ENCODE data around the gene LSMEM2. TPM values are rescaled to one million over a fixed set of nuclear protein-coding genes. Genes with fewer than 3 reads are reported as not detected.
"Not testable (repeated sequence)": the region's sequence is repeated elsewhere in the genome, so short reads cannot be mapped to it uniquely, and the experiment has no call there.

Gene LSMEM2
- total and polyA plus RNA-seq, 5 experiments from 2014 or later, result 0.15 to 0.21 TPM; not detected in 3

GRCh38 chr3:50265571-50265970, 13.3 kb upstream of the LSMEM2 start:
- no peak for ATAC-seq
- POLR2A ChIA-PET, result no interaction called here
- H3K4me3 Mint-ChIP-seq, result no peak overlapping the region
- H3K27me3 Mint-ChIP-seq, result peaks cover 0 to 25% (median 11%) of the 10 kb centered on the region in 5 donors
- no peaks in the 10 kb centered on the region for H3K4me1 Mint-ChIP-seq
- H3K9me3 Mint-ChIP-seq, result no peaks in the 10 kb centered on the region
- no peak overlapping the region for H3K27ac Mint-ChIP-seq
- no peak for DNase-seq
- H3K36me3 Mint-ChIP-seq, result no peaks in the 10 kb centered on the region

GRCh38 chr3:50266017-50266416, 12.9 kb upstream of the LSMEM2 start:
- POLR2A ChIA-PET, result no interaction called here
- no peaks in the 10 kb centered on the region for H3K4me1 Mint-ChIP-seq
- H3K27ac Mint-ChIP-seq, result no peak overlapping the region
- ATAC-seq (no peak), DNase-seq (no peak)
- no peaks in the 10 kb centered on the region for H3K36me3 Mint-ChIP-seq
- H3K4me3 Mint-ChIP-seq, result no peak overlapping the region
- peaks cover 0 to 25% (median 11%) of the 10 kb centered on the region in 5 donors for H3K27me3 Mint-ChIP-seq
- no peaks in the 10 kb centered on the region for H3K9me3 Mint-ChIP-seq

GRCh38 chr3:50266836-50267235, 12.1 kb upstream of the LSMEM2 start:
- DNase-seq, result no peak
- no peak overlapping the region for H3K27ac Mint-ChIP-seq
- no peaks in the 10 kb centered on the region for H3K36me3 Mint-ChIP-seq
- no peak for ATAC-seq
- no peaks in the 10 kb centered on the region for H3K4me1 Mint-ChIP-seq
- POLR2A ChIA-PET, result interaction anchor here (0.7 kb wide), 1 partner anchor 33 kb away, joined by 3 read pairs; no protein-coding TSS in a partner anchor
- H3K4me3 Mint-ChIP-seq, result no peak overlapping the region
- H3K27me3 Mint-ChIP-seq, result peaks cover 0 to 25% (median 11%) of the 10 kb centered on the region in 5 donors
- H3K9me3 Mint-ChIP-seq, result no peaks in the 10 kb centered on the region

- Mint-ChIP-seq H3K4me1 (no peaks in the 10 kb centered on the region), H3K4me3 (no peak overlapping the region), H3K27me3 (peaks cover 0 to 25% (median 11%) of the 10 kb centered on the region in 5 donors), H3K9me3 (no peaks in the 10 kb centered on the region), H3K27ac (no peak overlapping the region), H3K36me3 (no peaks in the 10 kb centered on the region)
- ATAC-seq (no peak), DNase-seq (no peak)
- POLR2A ChIA-PET, result interaction anchor here (0.7 kb wide), 1 partner anchor 33 kb away, joined by 3 read pairs; no protein-coding TSS in a partner anchor
Observed at GRCh38 chr3:50267280-50267913, 11.5 kb upstream of the LSMEM2 start.

- Mint-ChIP-seq H3K4me1 (peaks cover 2 to 6% (median 6%) of the 10 kb centered on the region in 4 donors), H3K36me3 (no peaks in the 10 kb centered on the region), H3K27me3 (peaks cover 3 to 29% (median 15%) of the 10 kb centered on the region in 5 donors), H3K27ac (no peak overlapping the region), H3K4me3 (no peak overlapping the region), H3K9me3 (no peaks in the 10 kb centered on the region)
- ATAC-seq, result no peak
- POLR2A ChIA-PET, result no interaction called here
- no peak for DNase-seq
Observed at GRCh38 chr3:50268276-50268675, 10.6 kb upstream of the LSMEM2 start.

GRCh38 chr3:50268703-50269451, 10.0 kb upstream of the LSMEM2 start, which contains the start of gene SEMA3B:
TSS of gene SEMA3B (plus strand) at chr3:50269147. CDS start at chr3:50269241, 94 bp downstream.
- H3K27ac Mint-ChIP-seq, result peak within 1 kb of the TSS in 2 of 10 donors; percentile 33 to 50
- POLR2A ChIA-PET, result no interaction called here
- ATAC-seq (no peak), DNase-seq (no peak)
- peaks cover 2 to 8% (median 7%) of the 10 kb centered on the region in 4 donors for H3K4me1 Mint-ChIP-seq
- no peaks in the 10 kb centered on the region for H3K36me3 Mint-ChIP-seq
- no peak within 1 kb of the TSS for H3K4me3 Mint-ChIP-seq
- H3K27me3 Mint-ChIP-seq, result peaks cover 3 to 32% (median 15%) of the 10 kb centered on the region in 5 donors
- H3K9me3 Mint-ChIP-seq, result no peaks in the 10 kb centered on the region

GRCh38 chr3:50269460-50269859, 9.4 kb upstream of the LSMEM2 start:
- Mint-ChIP-seq H3K9me3 (no peaks in the 10 kb centered on the region), H3K36me3 (no peaks in the 10 kb centered on the region), H3K4me3 (no peak overlapping the region), H3K27me3 (peaks cover 7 to 38% (median 20%) of the 10 kb centered on the region in 5 donors), H3K27ac (peak overlapping the region in 1 of 10 donors; percentile 33), H3K4me1 (peaks cover 7 to 14% (median 12%) of the 10 kb centered on the region in 4 donors)
- ATAC-seq, result no peak
- no peak for DNase-seq
- POLR2A ChIA-PET, result no interaction called here

- no peak overlapping the region for H3K27ac Mint-ChIP-seq
- no peak for DNase-seq
- no peaks in the 10 kb centered on the region for H3K9me3 Mint-ChIP-seq
- no peak for ATAC-seq
- H3K27me3 Mint-ChIP-seq, result peaks cover 9 to 43% (median 23%) of the 10 kb centered on the region in 5 donors
- H3K36me3 Mint-ChIP-seq, result no peaks in the 10 kb centered on the region
- POLR2A ChIA-PET, result no interaction called here
- H3K4me3 Mint-ChIP-seq, result no peak overlapping the region
- H3K4me1 Mint-ChIP-seq, result peaks cover 9 to 18% (median 16%) of the 10 kb centered on the region in 4 donors
Observed at GRCh38 chr3:50269977-50270413, 8.9 kb upstream of the LSMEM2 start.

- Mint-ChIP-seq H3K9me3 (no peaks in the 10 kb centered on the region), H3K4me1 (peaks cover 11 to 24% (median 21%) of the 10 kb centered on the region in 4 donors), H3K4me3 (no peak overlapping the region), H3K27me3 (peaks cover 11 to 49% (median 26%) of the 10 kb centered on the region in 5 donors), H3K36me3 (no peaks in the 10 kb centered on the region), H3K27ac (peak overlapping the region in 1 of 10 donors; percentile 73)
- POLR2A ChIA-PET, result interaction anchor here (0.6 to 2.3 kb wide), 3 partner anchors 11 to 44 kb away, joined by 3 to 8 read pairs (median 7); no protein-coding TSS in a partner anchor
- DNase-seq, result no peak
- no peak for ATAC-seq
Observed at GRCh38 chr3:50270422-50271224, 8.3 kb upstream of the LSMEM2 start.

GRCh38 chr3:50271314-50271936, 7.5 kb upstream of the LSMEM2 start:
- no peak overlapping the region for H3K4me3 Mint-ChIP-seq
- H3K9me3 Mint-ChIP-seq, result no peaks in the 10 kb centered on the region
- ATAC-seq, result no peak
- no peak for DNase-seq
- peak overlapping the region in 1 of 10 donors; percentile 27 for H3K27ac Mint-ChIP-seq
- H3K36me3 Mint-ChIP-seq, result no peaks in the 10 kb centered on the region
- peaks cover 13 to 53% (median 28%) of the 10 kb centered on the region in 5 donors for H3K27me3 Mint-ChIP-seq
- POLR2A ChIA-PET, result interaction anchor here (0.6 to 2.9 kb wide), 5 partner anchors 11 to 78 kb away, joined by 3 to 12 read pairs (median 7); no protein-coding TSS in a partner anchor
- H3K4me1 Mint-ChIP-seq, result peaks cover 16 to 29% (median 27%) of the 10 kb centered on the region in 4 donors

GRCh38 chr3:50272538-50272910, 6.4 kb upstream of the LSMEM2 start:
- H3K9me3 Mint-ChIP-seq, ATAC-seq, H3K36me3 Mint-ChIP-seq, DNase-seq: not testable (repeated sequence)
- Mint-ChIP-seq H3K27me3 (peaks cover 13 to 53% (median 28%) of the 10 kb centered on the region in 5 donors), H3K4me3 (peak overlapping the region in 3 of 10 donors; percentile 74 to 84 (median 74)), H3K4me1 (peaks cover 16 to 29% (median 27%) of the 10 kb centered on the region in 4 donors), H3K27ac (peak overlapping the region in 1 of 10 donors; percentile 57)
- POLR2A ChIA-PET, result interaction anchor here (1.0 to 2.9 kb wide), 4 partner anchors 12 to 79 kb away, joined by 4 to 12 read pairs (median 8); no protein-coding TSS in a partner anchor
